HG02884 (cell line): ENCODE results near the gene TLCD1.
"Not testable (repeated sequence)": the region's sequence is repeated elsewhere in the genome, so short reads cannot be mapped to it uniquely, and the experiment has no call there.

Experiments used
- ATAC-seq: cut with Tn5 transposase; IDR thresholded peaks from one replicate; pipeline ENCODE4 v1.9.1; 2021; ENCODE audit warnings: mild to moderate bottlenecking, moderate library complexity; ENCODE audit not compliant: unreplicated experiment

TLCD1 gene

DNA sequence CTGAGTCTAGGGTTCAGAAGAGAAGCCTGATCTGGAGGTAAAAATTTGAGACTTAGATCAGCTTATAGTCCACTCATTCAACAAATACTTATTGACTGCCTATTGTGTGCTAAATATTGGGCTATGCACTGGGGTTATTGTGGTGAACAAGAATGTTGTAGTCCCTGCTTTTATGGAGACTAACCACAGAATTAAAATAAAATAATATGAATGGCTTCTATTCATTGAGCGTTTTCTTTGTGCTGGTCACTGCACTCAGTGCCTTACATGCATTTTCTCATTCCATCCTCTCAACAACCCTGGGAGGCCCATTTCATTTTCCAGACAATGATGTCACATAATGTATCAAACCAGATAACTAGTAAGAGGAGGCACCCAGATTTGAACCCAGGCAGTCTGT, 7.3 kb upstream of the TLCD1 start:
- no peak for ATAC-seq

DNA sequence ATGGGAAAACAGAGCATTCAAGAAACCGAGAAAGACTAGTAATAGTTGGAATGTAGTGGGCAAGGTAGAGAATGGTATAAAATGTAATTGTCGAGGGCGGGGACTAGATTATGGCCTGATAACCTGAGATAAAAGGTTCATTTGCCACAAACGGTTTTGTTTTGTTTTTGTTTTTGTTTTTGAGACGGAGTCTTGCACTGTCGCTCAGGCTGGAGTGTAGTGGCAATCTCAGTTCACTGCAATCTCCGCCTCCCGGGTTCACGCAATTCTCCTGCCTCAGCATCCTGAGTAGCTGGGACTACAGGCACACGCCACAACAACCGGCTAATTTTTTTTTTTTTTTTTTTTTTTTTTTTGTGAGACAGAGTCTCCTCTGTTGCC, 3.9 kb upstream of the TLCD1 start:
- ATAC-seq: no peak

DNA sequence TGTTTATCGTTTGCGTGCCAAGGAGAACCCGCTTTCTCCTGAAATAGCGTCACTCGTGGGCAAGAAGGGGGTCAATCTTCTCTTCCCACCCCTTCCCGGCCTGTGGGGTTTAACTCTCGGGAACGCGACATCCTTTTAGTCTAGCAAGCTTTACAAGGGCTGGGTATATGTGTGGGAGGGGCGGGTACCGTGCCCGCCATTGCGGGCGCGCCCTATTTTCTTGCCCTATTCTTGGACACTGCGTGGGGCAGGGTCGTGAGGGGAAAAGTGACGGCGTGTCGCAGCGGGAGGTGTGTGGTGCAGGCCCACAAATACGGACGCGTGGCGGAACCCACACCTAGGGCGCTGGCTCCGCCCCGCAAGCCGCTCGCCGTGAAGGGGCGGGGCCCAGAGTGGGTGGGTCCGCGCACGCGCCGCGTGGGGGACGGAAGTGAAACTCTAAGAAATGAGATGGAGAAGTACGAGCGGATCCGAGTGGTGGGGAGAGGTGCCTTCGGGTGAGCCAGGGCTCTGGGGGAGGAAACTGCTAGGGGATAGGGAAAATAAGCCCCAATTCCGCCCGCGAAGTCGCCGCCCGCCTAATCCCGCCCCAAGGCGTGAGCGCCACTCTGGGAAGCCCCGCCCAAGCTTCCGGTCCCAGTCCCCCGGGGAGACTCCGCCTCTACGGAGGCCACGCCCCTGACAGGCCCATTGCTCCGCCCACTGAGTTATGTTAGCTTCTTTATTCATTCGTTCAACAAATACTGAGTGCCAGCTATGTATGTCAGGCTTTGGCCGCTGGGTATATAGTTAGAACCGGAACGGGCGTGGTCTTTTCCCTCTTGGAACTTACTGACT, 2.5 kb upstream of the TLCD1 start, which contains the start of gene NEK8:
Gene NEK8 (plus strand): TSS at position 425 of the 837 bp plus-strand sequence. CDS start 26 bp downstream, at position 451.
- peak; percentile 31 for ATAC-seq

DNA sequence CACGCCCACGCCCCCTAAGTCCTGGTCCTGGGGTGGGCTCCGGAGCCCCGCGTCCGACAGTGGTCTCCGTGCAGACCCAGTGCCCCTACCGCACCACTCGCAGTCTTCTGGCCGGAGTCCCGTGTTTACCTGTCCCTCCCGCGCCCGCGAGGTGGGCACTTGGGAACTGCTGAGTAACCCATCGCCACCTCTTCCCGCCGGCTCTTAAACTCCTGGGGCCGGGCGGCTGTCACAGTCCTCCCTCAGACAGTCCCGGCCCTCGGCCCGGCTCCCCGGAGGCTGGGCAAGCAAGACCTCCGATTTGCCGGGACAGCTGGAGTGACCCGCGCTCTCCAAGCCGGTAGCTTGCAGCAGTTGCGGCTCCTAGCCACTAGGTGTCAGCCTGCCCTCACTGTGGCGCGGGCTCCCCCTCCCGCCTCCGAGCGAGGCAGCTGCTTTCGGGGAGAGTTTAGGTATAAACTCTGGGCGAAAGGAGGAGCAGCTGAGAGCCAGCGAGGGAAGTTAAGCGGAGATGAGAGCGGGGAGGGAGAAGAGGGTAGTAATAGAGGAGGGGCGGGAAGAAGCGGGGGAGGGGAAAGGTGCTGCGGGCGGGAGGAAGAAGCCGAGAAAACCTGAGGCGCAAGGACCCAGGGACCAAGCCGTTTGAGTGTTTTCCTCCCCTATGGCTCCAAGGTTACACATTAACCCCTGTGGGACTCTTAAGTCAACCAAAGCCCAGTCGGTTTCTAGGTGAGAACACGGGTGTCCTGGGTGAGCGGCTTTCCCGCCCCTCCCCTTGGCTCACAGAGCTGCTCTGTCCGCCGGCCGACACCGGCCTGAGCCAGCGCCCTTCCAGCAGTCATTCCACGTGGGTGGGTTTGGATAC, 826 bp upstream of the TLCD1 start:
- ATAC-seq: peak; percentile 29

DNA sequence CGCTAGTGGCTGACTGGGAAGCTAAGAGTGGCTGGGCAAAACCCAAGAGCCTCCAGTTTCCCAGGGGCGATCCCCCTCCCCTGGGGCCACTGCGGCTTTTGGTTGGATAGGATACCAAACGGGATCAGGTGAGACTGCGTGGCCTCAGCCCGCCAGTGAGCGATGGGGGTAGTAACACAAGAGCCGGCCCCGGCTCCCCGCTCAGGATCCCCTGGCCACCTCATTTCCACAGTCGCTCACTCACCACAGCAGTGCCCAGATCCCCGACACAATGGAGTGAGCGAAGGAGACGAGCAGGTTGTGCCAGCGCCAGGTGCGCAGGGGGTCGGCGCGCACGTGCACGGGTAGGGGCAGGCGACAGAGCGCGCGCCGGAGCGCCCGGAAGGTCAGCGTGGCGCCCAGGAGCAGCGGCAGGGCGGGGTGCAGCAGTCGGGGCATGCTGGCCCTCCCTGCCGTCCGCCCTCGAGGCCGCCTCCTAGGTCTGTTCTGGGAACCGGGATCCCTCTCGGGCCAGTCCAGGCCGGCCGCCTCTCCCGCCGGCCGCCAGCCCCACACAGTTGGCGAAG, 290 bp downstream of the TLCD1 start:
- no peak for ATAC-seq

DNA sequence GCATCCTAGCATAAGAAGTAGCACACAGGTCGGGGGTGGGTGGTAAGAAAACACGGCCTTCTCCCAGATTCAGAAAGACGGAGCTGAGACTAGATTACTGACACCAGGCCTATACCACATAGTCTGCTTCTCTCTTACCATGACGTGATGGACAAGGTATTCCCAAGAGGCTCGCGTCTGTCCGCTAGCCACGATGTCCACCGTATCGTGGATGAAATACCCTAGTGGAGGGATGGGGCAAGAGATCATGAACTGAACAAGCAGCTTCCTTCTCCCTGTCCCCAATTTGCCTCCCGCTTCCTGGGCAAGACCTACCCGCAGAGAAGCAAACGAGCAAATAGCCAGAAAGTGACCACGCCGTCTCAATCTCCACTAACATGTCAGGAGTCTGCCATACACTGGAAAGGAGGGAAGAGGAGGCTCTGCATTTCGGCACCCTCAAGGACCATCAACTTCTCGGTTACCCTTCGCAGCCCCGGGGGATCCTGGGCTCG, 820 bp downstream of the TLCD1 start:
- ATAC-seq: no peak

DNA sequence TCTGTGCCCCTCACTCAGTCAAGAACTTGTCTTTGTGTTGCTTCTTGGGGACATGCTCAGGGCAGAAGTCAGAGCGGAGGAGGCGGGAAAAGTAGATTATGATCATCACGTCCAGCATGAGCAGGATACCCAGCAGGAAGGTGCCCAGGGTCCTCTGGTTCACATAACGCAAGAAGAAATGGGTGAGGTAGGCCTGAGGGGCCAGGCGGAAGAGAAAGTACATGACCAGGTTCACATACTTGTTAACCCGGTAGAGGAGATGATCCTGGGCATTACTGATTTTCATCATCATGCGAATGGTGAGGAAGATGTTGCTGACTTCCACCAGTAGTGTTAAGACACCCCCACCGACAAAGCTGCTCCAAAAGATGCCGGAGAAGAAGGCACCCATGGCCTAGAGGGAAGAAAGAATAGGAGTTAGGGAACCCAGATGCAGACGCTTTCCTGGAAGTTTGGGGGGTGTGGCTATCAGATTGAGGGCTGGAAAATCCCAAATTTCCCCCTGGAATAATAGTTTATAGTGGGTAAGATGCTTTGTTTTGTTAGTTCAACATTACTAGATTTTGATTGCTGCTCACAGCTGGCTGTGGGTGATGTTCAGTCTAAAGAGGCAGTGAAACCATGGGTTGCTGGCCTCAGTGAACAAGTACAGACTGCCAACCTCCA, 1.4 kb downstream of the TLCD1 start:
- ATAC-seq: no peak

DNA sequence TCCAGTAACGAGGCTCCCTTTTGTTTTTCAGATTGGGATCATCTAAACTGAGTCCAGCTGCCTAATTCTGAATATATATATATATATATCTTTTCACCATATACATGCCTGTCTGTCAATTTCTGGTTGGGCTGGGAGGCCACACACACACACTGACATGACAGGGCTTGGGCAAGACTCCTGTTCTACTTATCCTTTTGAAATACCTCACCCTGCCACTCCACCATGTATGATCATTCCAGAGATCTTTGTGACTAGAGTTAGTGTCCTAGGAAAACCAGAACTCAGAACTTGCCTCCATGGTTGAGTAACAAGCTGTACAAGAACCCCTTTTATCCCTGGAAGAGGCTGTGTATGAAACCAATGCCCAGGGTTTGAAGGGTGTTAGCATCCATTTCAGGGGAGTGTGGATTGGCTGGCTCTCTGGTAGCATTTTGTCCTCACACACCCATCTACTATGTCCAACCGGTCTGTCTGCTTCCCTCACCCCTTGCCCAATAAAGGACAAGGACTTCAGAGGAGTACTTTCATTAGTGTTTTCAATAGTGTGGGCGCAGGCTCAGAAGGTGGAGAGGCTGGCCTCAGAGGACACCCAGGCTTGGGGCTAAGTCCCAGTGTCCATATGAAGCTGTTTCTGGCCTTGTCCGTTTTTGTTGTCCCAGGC, 2.1 kb downstream of the TLCD1 start:
- ATAC-seq: not testable (repeated sequence)

DNA sequence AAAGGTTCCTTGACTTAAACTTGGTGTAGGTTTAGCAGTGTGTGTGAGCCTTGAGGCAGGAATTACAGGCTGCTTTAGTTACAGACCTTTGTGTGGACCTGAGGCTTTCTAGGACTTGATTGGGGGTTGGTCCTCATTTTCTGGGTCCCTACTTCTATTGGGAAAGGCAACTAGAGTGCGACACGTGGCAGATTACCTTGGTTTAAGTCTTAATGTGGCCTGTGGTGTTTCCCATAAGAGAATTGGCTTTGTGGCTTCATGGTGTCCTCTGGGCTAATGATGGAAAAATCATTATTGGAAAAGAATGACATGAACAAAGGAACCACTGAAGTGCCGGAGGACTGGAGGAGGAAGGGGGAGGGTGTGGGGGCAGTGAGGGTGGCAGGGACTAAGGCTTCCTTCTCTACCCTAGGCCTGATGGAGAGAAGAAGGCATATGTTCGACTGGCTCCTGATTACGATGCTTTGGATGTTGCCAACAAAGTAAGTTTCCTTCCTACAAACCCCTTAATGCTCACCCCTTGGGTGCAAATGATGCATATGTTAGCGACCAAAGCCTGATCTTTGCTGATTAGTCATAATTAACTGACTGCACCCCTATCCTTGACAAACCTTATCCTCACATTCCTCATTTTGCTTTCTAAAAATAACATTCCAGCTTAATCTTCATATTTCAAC, 2.7 kb downstream of the TLCD1 start:
- no peak for ATAC-seq

DNA sequence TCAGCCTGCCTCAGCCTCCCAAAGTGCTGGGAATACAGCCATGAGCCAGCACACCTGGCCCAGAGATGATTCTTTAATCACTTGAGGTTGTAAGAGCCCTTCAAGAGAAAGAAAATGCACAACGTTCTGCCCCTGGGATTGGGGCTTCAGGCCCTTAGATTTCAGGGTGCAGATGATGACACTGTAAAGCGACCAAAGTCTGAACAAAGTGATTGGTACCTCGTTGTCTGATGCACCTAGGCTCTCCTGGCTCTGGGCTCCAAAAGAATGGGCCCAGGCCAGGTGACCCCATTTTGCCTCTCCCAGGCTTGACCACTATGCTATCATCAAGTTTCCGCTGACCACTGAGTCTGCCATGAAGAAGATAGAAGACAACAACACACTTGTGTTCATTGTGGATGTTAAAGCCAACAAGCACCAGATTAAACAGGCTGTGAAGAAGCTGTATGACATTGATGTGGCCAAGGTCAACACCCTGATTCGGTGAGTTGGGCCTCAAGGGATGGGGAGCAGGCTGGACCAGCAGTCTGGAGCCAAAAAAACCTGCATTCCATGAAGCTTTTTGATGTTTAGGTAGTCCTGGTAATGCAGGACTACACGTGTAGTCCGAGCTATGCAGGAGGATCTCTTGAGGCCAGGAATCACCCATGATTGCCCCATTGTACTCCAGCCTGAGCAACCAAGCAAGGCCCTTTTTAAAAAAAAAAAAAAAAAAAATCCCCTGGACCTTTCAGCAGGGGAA, 3.4 kb downstream of the TLCD1 start:
- ATAC-seq: no peak

DNA sequence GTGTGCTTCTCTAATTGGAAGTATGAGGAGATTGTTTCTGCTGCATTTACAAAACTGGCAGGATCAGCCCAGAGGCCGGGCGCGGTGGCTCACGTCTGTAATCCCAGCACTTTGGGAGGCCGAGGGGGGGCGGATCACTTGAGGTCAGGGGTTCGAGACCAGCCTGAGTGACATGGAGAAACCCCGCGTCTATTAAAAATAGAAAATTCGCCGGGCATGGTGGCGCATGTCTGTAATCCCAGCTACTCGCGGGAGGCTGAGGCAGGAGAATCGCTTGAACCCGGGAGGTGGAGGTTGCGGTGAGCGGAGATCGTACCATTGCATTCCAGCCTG, 5.1 kb downstream of the TLCD1 start:
- not testable (repeated sequence) for ATAC-seq

DNA sequence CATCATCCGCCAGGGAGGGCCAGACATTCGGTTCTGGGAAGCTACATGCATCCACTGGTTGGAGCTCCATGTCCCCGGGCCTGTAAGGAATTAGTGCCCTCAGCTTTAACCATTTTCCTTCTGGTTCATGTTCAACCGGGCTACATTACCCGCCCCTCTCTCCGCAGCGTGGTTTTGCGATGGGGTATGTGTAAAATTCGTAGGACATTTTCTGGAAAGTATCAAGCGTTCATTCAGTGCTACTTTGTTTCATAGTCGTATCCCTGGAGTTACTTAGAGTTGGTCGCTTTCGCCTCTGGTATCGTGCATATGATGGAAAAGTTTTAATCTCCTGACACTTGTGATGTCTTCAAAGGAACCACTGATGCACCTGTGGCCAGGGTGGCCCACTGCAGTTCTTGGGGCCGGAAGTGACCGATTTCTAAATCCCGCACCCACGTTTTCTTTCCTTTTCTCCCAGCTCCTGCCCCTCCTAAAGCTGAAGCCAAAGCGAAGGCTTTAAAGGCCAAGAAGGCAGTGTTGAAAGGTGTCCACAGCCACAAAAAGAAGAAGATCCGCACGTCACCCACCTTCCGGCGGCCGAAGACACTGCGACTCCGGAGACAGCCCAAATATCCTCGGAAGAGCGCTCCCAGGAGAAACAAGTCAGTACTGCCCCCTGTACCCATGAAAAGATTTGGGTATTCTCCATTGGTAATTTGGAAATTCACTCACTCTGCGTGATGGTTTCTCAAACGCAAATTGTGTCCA, 5.6 kb downstream of the TLCD1 start:
- no peak for ATAC-seq

DNA sequence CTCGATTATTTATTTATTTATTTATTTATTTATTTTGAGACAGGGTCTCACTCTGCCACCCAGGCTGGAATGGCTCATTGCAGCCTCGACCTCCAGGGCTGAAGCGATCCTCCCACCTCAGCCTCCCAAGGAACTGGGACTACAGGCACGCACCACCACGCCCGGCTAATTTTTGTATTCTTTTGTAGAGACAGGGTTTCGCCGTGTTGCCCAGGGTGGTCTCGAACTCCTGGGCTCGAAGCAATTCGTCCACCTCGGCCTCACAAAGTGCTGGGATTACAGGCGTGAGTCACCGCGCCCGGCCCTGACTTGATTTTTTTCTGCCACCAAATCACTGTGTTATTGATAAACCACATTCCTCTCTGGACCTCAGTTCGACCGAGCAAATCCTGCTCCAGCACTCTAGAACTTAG, 7.0 kb downstream of the TLCD1 start:
- peak; percentile 14 for ATAC-seq

DNA sequence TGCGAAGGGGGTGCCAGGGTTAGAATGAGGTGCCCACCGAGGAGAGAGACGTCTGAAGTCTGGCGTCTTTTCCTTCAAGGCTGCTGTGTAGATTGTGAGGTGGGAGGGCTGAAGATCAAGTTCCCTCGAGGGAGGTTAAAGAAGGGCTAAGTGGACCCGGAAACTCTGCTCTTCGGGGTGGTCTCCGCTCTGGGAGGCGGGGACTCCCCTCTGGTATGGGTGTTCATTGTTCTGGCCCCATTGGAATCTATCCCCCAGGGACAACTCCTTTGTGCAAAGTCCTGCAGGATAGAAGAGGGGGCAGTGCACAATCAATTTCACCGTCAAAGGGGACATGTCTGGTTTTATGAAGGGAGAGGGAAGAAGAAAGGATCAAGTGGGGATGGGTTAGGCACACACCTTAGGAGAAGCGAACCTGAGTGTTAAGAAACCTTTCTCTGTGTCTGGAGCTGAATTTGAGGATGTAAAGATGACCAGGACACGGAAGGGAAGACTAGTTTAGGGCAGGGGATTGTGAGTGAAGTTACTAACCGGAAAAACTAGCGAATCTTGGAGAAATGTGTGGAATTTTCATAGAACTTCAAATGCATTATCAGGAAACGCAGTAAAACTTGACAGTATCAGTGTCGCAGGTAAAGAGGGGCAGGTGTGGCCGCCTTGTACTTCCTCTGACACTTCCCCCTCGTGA, 7.6 kb downstream of the TLCD1 start:
- no peak for ATAC-seq

DNA sequence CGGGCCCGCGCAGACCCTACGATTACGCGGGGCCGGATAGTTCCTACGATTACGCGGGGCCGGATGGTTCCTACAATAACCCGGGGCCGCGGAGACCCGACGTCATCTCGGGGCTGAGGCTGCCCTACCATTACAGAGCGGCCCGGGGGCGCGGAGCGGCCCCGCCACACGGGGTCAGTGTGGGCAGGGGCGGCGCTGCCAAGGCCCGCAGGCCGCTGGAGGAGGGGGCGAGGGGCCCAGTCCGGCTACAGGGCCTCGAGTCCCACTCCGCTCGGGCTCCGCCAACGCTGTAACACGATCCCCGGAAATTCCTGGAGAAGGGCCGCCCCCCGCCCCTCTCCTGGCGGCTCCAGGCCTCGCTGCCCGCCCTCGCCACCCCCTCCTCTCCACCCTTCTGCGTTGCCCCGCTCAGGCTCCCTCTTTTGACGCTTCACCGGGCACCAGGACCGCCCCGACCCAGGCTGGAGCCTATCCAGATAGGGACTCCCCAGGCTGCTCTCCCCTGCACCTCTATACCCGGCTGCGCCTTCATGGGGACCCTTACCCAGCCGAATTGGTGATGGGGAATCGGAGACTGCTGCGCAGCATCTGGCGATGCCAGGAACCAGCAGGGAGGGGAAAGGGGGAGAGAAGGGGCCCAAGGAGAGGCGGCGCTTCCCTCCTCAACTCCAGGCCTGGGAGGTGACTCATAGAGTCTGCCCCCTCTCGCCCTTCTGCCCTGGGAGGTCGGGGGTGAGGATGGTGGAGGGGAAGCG, 8.3 kb downstream of the TLCD1 start, which contains the start of gene RAB34:
Gene RAB34 (minus strand): TSS at position 291 of the 755 bp plus-strand sequence. CDS start 602 bp downstream, outside the sequence.
- ATAC-seq: no peak

DNA sequence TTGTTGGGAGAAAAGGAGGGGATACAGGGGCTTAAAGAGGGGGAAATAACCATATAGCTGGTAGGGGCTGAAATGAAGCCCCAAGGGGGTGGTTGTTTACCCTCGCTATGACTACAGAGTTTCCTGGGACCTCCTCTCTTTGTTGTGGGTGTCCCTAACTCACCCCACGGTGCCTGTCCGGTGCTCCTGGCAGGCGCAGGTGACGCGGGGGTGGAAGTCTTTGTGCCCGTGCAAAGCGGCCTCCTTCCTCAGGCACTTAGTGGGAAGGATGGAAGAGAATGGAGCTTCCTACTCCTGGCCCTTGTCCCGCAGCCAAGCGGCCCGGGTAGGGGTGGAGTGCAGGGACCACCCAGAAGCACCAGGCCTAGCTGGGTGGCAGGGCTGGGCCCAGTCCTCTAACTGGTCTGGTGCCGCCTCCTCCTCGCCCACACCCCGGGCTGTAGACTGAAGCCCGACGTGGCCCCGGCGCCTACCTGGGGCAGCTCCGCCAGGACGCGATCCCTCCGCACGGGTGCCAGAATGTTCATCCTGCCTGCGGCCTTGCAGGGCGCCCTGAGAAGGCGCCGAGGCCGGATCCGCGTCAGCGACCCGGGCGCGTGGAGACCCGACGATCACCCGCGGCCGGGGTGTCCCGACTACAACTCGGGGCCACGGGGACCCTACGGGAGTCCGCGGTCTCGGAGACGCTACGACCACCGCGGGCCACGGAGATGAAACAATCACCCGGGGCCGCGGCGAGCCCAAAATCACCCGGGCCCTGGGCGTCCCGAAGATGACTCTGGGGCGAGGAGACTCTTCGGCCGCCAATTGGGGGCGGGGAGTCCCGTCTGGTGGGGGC, 9.1 kb downstream of the TLCD1 start:
- no peak for ATAC-seq
